Pericardium fibroblast (primary cell): ENCODE data around the gene COMP. TPM values are rescaled to one million over a fixed set of nuclear protein-coding genes. Genes with fewer than 3 reads are reported as not detected.

Experiments used
- total RNA-seq: library from RNA; depleted of rRNA; stranded (reverse); fragments of >200 nt; gene quantifications from 2 replicates; pipeline ENCODE4 v1.2.3, GENCODE V29; 2015

Gene COMP
- 0.85 and 2.9 TPM in 2 replicates for total RNA-seq

DNA sequence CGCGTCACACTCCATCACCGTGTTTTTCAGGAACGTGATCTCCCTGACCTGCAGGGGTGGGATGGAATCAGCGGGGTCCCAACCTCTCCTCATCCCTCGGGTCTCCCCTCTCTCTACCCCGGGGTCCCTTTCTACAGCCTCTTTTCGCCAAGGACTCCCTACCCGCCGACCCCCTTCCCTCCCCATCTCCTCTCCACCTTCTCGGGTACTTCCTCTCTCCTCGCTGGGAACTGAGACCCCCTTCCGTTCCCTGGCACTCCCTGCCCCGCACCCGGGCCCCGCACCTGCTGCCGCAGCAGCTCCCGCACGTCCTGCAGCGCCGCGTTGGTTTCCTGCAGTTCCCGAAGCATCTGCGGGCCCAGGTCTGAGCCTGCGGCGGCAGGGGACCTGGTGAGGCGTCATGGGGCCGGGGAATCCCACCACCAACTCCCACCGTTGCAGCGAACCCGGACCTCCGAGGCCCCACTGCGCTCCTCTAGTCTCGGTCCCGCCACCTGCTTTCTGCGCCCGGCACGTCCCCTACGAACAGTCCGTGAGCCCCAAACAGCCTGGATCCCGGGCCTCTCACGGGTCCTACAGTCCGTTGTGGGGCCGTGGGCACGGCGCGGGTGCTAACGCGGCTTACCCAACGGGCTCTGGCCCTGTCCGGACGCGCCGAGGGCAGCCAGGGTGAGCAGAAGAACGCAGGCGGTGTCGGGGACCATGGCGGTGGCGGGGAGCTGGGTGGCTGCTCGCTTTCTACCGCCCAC is at the start of gene COMP:
Gene COMP (minus strand): TSS at position 740 of the 749 bp plus-strand sequence. CDS start 36 bp downstream, at position 704.

DNA sequence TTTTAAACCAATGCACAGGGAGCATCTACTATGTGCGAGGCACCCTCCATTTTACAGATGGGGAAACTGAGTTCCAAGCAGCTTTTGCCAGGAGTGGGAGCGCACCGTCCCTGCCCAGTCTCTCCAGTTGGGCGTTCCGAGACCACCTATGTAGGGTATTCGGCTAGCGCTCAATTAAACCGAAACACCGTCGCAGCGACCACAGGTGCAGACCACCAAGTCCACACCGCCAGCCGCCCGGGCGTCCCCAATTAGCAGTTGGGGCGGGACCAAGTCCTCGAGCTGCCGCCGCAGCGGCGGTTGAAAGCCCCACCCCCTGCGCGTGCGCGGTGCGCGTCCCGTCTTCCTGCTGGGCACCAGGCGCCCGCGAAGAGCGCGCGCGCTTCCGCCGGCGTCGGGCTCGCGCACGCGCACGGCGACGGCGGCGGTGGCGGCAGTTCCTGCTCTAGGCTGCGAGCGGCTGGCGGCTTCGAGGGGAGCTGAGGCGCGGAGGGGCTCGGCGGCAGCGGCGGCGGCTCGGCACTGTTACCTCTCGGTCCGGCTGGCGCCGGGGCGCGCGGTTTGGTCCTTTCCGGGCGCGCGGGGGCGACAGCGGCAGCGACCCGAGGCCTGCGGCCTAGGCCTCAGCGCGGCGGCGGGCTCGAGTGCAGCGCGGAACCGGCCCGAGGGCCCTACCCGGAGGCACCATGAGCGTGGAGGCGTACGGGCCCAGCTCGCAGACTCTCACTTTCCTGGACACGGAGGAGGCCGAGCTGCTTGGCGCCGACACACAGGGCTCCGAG is 40.6 kb upstream of the COMP start, which contains the start of gene UPF1:
Gene UPF1 (plus strand): TSS at position 436 of the 782 bp plus-strand sequence. CDS start 251 bp downstream, at position 687.

Other genes with a start within 250 kb of the COMP start
- gene FKBP8, start 247.7 kb downstream of the COMP start, total RNA-seq: 317 and 440 TPM in 2 replicates
- gene KXD1, start 233.4 kb downstream of the COMP start, total RNA-seq: 148 and 174 TPM in 2 replicates
- 1,240 and 1,337 TPM in 2 replicates for gene UBA52, start 219.4 kb downstream of the COMP start, total RNA-seq
- gene REX1BD, start 202.5 kb downstream of the COMP start, total RNA-seq: 90.7 and 95.0 TPM in 2 replicates
- gene CRLF1, start 184.5 kb downstream of the COMP start, total RNA-seq: 135 and 318 TPM in 2 replicates
- 10.7 and 14.5 TPM in 2 replicates for gene TMEM59L, start 178.4 kb downstream of the COMP start, total RNA-seq
- gene KLHL26, start 154.3 kb downstream of the COMP start, total RNA-seq: 4.8 and 6.5 TPM in 2 replicates
- gene CRTC1, start 107.6 kb downstream of the COMP start, total RNA-seq: 4.0 and 5.6 TPM in 2 replicates
- gene UPF1, start 40.7 kb upstream of the COMP start, total RNA-seq: 30.6 and 33.0 TPM in 2 replicates
- gene CERS1, start 104.9 kb upstream of the COMP start, total RNA-seq: 2.0 and 6.0 TPM in 2 replicates
- 200 and 351 TPM in 2 replicates for gene COPE, start 128.1 kb upstream of the COMP start, total RNA-seq
- gene DDX49, start 128.4 kb upstream of the COMP start, total RNA-seq: 50.0 and 63.2 TPM in 2 replicates
- gene HOMER3, start 149.9 kb upstream of the COMP start, total RNA-seq: 68.9 and 78.0 TPM in 2 replicates
- gene SUGP2, start 242.2 kb upstream of the COMP start, total RNA-seq: 13.4 and 14.6 TPM in 2 replicates
- gene ARMC6, start 242.3 kb upstream of the COMP start, total RNA-seq: 30.0 and 31.7 TPM in 2 replicates